Measurements from ENCODE around the gene KRT36.

- TF ChIP-seq CTCF (IDR thresholded peaks at IDR 0.05) (no peak), POLR2AphosphoS5 (IDR thresholded peaks at IDR 0.05) (no peak)
These were observed 49.1 kb downstream of the KRT36 start, which contains the start of gene KRT38 for GRCh38 chr17:41440531-41441033.
